Parathyroid adenoma (tissue), 2 donors: Measurements from ENCODE around the gene RNF19B.

ENCODE experiments used
- H2AFZ ChIP-seq: fragments of 300-600 bp; sonication (generic); one replicate; pipeline ENCODE4 v1.7.0; 2017; ENCODE audit warnings: antibody characterized with exemption, mild to moderate bottlenecking
- H3K27ac ChIP-seq: fragments of 300-600 bp; sonication (generic); one replicate; pipeline ENCODE4 v1.7.0; 2017
- H3K27me3 ChIP-seq: fragments of 300-600 bp; sonication (generic); one replicate; pipeline ENCODE4 v1.7.0; 2017; ENCODE audit warnings: low read length; ENCODE audit not compliant: control insufficient read depth, insufficient read depth
- H3K36me3 ChIP-seq: fragments of 300-600 bp; sonication (generic); one replicate; pipeline ENCODE4 v1.7.0; 2017; ENCODE audit warnings: low read length; ENCODE audit not compliant: control insufficient read depth, insufficient read depth
- H3K4me1 ChIP-seq: fragments of 300-600 bp; sonication (generic); one replicate; pipeline ENCODE4 v1.7.0; 2017; ENCODE audit warnings: control low read depth
- H3K4me2 ChIP-seq: fragments of 300-600 bp; sonication (generic); one replicate; pipeline ENCODE4 v1.7.0; 2017; ENCODE audit warnings: low read length
- H3K4me3 ChIP-seq: fragments of 300-600 bp; sonication (generic); one replicate; pipeline ENCODE4 v1.7.0; 2017; ENCODE audit warnings: low read depth, low read length
- H3K79me2 ChIP-seq: fragments of 300-600 bp; sonication (generic); one replicate; pipeline ENCODE4 v1.7.0; 2017; ENCODE audit warnings: control low read depth
- H3K9ac ChIP-seq: fragments of 300-600 bp; sonication (generic); one replicate; pipeline ENCODE4 v1.7.0; 2017; ENCODE audit warnings: mild to moderate bottlenecking
- H3K9me3 ChIP-seq: fragments of 300-600 bp; sonication (generic); one replicate; pipeline ENCODE4 v1.7.0; 2017; ENCODE audit warnings: low read length; ENCODE audit not compliant: control insufficient read depth
- TF ChIP-seq, protein P1 (sequence below): fragments of 300-600 bp; sonication (generic); IDR thresholded peaks from one replicate; pipeline ENCODE4 v1.7.0; 2017; ENCODE audit warnings: antibody characterized with exemption, mild to moderate bottlenecking
- donor health status: primary hyperparathyroidism.

Gene RNF19B

DNA sequence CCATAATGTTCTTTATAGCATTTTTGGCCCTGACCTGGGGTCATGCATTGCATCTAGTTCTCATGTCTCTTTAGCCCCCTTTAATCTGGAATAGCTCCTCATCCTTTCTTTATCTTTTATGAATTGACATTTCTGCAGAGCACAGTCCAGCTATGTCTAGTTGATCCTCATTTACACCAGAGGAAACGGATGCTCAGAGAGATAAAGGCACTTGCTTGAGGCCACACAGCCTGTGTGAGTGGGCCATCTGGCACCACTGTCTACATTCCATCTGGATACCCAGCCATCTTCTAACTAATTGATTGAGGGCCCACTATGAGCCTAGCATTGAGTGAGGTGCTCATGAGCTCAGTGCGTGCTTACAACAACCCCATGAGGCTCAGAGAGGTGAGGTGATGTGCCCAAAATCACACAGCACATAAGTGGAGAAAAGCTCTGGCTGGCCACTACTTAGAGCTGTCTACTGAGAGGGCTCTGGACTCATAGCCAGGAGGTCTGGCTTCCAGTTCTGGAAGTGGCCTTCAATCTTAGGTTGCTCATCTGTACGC lies 74.8 kb downstream of the RNF19B start:
- TF ChIP-seq, protein P1, sequence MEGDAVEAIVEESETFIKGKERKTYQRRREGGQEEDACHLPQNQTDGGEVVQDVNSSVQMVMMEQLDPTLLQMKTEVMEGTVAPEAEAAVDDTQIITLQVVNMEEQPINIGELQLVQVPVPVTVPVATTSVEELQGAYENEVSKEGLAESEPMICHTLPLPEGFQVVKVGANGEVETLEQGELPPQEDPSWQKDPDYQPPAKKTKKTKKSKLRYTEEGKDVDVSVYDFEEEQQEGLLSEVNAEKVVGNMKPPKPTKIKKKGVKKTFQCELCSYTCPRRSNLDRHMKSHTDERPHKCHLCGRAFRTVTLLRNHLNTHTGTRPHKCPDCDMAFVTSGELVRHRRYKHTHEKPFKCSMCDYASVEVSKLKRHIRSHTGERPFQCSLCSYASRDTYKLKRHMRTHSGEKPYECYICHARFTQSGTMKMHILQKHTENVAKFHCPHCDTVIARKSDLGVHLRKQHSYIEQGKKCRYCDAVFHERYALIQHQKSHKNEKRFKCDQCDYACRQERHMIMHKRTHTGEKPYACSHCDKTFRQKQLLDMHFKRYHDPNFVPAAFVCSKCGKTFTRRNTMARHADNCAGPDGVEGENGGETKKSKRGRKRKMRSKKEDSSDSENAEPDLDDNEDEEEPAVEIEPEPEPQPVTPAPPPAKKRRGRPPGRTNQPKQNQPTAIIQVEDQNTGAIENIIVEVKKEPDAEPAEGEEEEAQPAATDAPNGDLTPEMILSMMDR, result no peak
- H3K79me2 ChIP-seq, result no peaks in the 10 kb centered on the region
- H2AFZ ChIP-seq, result no peak overlapping the region
- H3K4me2 ChIP-seq, result no peak overlapping the region
- H3K36me3 ChIP-seq, result no peaks in the 10 kb centered on the region
- H3K27me3 ChIP-seq, result no peaks in the 10 kb centered on the region
- no peak overlapping the region for H3K9ac ChIP-seq
- H3K4me1 ChIP-seq, result no peaks in the 10 kb centered on the region
- no peak overlapping the region for H3K4me3 ChIP-seq
- H3K27ac ChIP-seq, result no peak overlapping the region
- H3K9me3 ChIP-seq, result no peaks in the 10 kb centered on the region

- Histone ChIP-seq H3K27ac (no peak overlapping the region), H3K4me3 (no peak overlapping the region), H2AFZ (no peak overlapping the region), H3K79me2 (no peaks in the 10 kb centered on the region), H3K9me3 (no peaks in the 10 kb centered on the region), H3K36me3 (no peaks in the 10 kb centered on the region), H3K27me3 (no peaks in the 10 kb centered on the region), H3K4me1 (no peaks in the 10 kb centered on the region), H3K4me2 (no peak overlapping the region), H3K9ac (no peak overlapping the region)
- TF ChIP-seq, protein P1, result no peak
These were observed 75.8 kb downstream of the RNF19B start for GRCh38 chr1:32888677-32889420.

- H3K4me1 ChIP-seq, result no peaks in the 10 kb centered on the region
- H3K36me3 ChIP-seq, result no peaks in the 10 kb centered on the region
- H3K27me3 ChIP-seq, result no peaks in the 10 kb centered on the region
- H3K9ac ChIP-seq, result no peak overlapping the region
- H2AFZ ChIP-seq, result no peak overlapping the region
- no peak overlapping the region for H3K4me2 ChIP-seq
- no peaks in the 10 kb centered on the region for H3K79me2 ChIP-seq
- H3K9me3 ChIP-seq, result no peaks in the 10 kb centered on the region
- TF ChIP-seq, protein P1, result no peak
- no peak overlapping the region for H3K4me3 ChIP-seq
- H3K27ac ChIP-seq, result no peak overlapping the region
These were observed 76.5 kb downstream of the RNF19B start for GRCh38 chr1:32888134-32888533.

GRCh38 chr1:32887623-32888022 lies 77.0 kb downstream of the RNF19B start:
- no peaks in the 10 kb centered on the region for H3K27me3 ChIP-seq

More at GRCh38 chr1:32887623-32888022, 77.0 kb downstream of the RNF19B start:
- TF ChIP-seq, protein P1, result no peak
- H3K4me1 ChIP-seq, result no peaks in the 10 kb centered on the region
- no peak overlapping the region for H3K9ac ChIP-seq
- no peak overlapping the region for H2AFZ ChIP-seq
- no peak overlapping the region for H3K4me3 ChIP-seq
- no peak overlapping the region for H3K27ac ChIP-seq
- H3K4me2 ChIP-seq, result no peak overlapping the region
- H3K36me3 ChIP-seq, result no peaks in the 10 kb centered on the region
- H3K9me3 ChIP-seq, result no peaks in the 10 kb centered on the region
- H3K79me2 ChIP-seq, result no peaks in the 10 kb centered on the region
